Measurements from ENCODE around the gene DCTN3.

DCTN3 gene

GRCh38 chr9:34570809-34571480 is 49.4 kb downstream of the DCTN3 start:
- no peak for DNase-seq

DNA sequence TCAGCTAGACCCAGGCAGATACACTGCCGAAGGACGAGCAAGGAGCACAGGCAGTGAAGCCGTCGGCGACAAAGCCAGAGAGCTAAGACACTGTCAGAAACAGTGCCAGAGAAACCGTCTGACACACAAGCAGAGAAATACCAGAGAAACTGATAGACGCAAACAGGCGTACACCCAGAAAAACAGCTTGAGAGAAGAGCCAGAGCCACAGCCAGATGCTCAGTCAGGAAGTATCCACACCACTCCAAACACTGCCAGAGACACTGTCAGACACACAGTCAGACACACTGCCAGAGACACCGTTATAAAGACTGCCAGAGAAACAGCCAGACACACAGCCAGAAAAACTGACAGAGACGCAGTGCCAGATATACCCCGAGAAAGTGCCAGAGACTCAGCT is 49.9 kb downstream of the DCTN3 start:
- DNase-seq, result no peak

DNA sequence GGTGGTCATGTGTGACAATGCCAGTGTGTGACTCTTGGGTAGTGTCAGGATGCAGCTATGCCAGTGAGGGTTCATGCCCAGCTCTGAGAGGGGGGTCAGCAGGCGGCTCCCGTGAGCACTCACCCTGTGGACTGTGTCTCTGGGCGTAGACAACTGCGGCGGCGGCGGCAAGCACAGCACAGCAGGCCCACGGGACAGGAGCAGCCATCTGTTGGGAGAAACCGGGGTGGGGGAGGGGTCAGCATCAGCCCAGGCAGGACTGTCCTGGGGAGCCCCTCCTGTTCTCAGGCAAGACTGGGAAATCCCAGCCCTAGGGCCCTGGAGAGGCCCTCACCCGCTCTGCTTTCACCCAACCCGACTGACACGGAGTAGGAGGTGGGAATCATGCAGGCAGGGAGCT is 51.5 kb downstream of the DCTN3 start:
- no peak for DNase-seq

DNA sequence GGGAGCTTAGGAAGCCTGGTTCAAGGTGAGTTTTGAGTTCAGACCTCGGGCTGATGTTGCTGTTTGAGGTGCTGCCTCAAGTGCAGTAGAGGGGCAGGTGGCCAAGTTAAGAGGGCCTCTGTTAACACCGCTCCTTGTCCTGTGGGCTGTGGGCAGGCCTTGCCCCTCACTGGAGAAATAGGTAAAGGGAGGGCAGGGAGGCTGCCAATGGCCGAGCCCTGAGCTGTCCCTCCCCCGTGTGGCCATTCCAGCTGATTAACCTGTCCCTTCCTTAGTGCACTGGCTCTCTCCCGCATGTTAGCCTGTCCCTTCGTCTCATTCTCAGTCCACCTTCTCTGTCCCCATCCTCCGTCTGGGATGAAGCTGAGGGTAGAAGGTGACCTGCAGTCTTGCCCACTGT is 52.2 kb downstream of the DCTN3 start:
- DNase-seq, result no peak

DNA sequence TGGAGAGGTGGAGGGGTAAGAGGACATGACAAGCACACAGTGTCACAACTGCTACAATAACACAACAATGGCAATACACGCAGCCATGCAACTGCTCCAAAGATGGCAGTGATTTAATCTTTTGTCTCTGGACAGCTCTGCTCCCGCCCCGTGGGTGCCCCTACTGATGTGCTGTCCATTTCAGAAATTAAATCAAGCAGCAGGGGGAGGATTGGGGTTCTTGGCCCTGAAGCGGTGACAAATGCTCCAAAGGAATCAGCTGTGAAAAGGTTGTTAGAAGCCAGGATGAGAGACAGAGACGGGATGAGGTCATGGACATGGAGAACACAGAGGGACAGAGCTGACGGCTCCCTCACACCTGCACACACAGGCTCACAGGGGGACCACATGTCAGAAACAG is 53.3 kb downstream of the DCTN3 start:
- DNase-seq, result no peak

DNA sequence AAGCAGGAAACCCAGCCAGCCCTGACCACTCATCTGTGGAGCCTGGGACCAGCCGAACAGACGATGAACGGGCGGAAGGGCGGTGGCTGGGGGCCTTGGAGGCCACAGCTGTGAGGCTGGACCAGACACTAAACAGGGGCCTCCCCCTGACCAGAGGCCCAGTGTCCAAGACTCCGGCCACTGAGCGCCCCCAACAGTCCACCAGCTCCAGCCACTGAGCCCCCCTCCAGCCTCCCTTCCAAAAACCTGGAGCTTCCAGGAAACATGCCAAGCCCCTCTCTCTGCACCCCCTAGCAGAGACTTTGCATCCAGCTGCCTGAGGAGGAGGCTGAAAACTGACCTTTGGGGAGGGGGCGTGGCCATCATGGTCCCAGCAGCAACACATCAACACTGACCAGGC is 54.0 kb downstream of the DCTN3 start:
- no peak for DNase-seq

GRCh38 chr9:34565856-34566255 is 54.4 kb downstream of the DCTN3 start:
- no peak for DNase-seq

DNA sequence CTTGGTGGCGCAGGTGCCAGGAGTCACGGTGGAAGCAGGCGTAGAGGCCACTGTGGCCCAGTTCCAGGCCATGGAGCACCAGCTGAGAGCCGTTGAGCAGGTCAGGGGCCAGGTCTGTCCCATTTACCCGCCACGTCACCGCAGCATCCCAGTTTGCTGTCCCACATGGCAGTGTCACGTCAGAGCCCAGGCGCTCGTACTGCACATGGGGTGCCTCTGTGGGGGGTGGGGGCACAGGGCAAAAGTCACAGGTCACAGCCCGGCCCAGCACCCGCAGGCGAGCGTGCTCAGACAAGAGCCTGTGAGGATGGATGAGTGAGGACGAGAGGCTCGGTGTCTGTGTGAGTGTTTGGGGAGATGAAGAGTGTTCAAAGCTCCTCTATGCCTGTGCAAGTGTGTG is 55.7 kb downstream of the DCTN3 start:
- no peak for DNase-seq
